SK-N-SH (cell line): ENCODE results near the gene NTRK2. TPM values are rescaled to one million over a fixed set of nuclear protein-coding genes. Genes with fewer than 3 reads are reported as not detected.

Experiments used
- CTCF ChIA-PET: fragments of 300-600, 350-600 bp; formaldehyde crosslinking; extraction: SDS; loops from one replicate; lab custom pipeline; 2021; lab: Yijun Ruan, JAX
- POLR2A ChIA-PET: fragments of 350-600 bp; sonication (Branson Sonifier 250); formaldehyde crosslinking; extraction: SDS; loops from one replicate; lab custom pipeline; 2020; ENCODE audit warnings: antibody characterized with exemption, inconsistent platforms; lab: Yijun Ruan, JAX
- DNase-seq: peaks from one replicate; pipeline ENCODE4 v3.0.0; 2012
- H2AFZ ChIP-seq: fragments of 200-600 bp; sonication (generic); 2 replicates; pipeline ENCODE4 v1.8.1; 2016; ENCODE audit warnings: antibody characterized with exemption, mild to moderate bottlenecking, low read depth
- H3F3A ChIP-seq: fragments of 200-600 bp; sonication (generic); replicated peaks from 2 replicates; pipeline ENCODE3; 2016; ENCODE audit warnings: antibody characterized with exemption, mild to moderate bottlenecking; ENCODE audit not compliant: insufficient read depth
- H3K27ac ChIP-seq, 2 experiments: fragments of 200-500 bp in 1 of 2; fragments of 200-600 bp in 1 of 2; sonication (Bioruptor generic) in 1 of 2; sonication (generic), shearing (Covaris generic) in 1 of 2; 2 replicates each; pipeline versions ENCODE4 v1.5.1 to v1.6.1; 2014 to 2016; ENCODE audit warnings: low read depth in 2 of 2, inconsistent platforms in 1 of 2, low read length in 1 of 2, mild to moderate bottlenecking in 1 of 2, mixed read lengths in 1 of 2
- H3K27me3 ChIP-seq: fragments of 200-600 bp; sonication (generic), shearing (Covaris generic); 2 replicates; pipeline ENCODE4 v1.6.1; 2016; ENCODE audit warnings: mixed run types; ENCODE audit not compliant: insufficient read depth
- H3K36me3 ChIP-seq, 2 experiments: fragments of 200-500 bp in 1 of 2; fragments of 200-600 bp in 1 of 2; sonication (Bioruptor generic) in 1 of 2; sonication (generic) in 1 of 2; replicated peaks in 1 of 2; 2 replicates each; pipeline versions ENCODE3 to v1.5.1; 2014 to 2016; ENCODE audit warnings: low read length in 1 of 2, mild to moderate bottlenecking in 1 of 2; ENCODE audit not compliant: insufficient read depth in 2 of 2, control insufficient read depth in 1 of 2
- H3K4me1 ChIP-seq, 2 experiments: fragments of 200-500 bp in 1 of 2; fragments of 200-600 bp in 1 of 2; sonication (Bioruptor generic) in 1 of 2; sonication (generic), shearing (Covaris generic) in 1 of 2; 2 replicates each; pipeline versions ENCODE4 v1.5.1 to v1.6.1; 2014 to 2016; ENCODE audit warnings: low read depth in 1 of 2, low read length in 1 of 2, mixed run types in 1 of 2; ENCODE audit not compliant: insufficient read depth in 2 of 2, control insufficient read depth in 1 of 2
- H3K4me2 ChIP-seq: fragments of 200-600 bp; sonication (generic), shearing (Covaris generic); 2 replicates; pipeline ENCODE4 v1.6.1; 2017; ENCODE audit warnings: mixed run types
- H3K4me3 ChIP-seq, 2 experiments: fragments of 200-500 bp in 1 of 2; fragments of 200-600 bp in 1 of 2; sonication (Bioruptor generic) in 1 of 2; sonication (generic), shearing (Covaris generic) in 1 of 2; 2 replicates each; pipeline versions ENCODE4 v1.5.1 to v1.8.1; 2014 to 2016; ENCODE audit warnings: low read depth in 2 of 2, inconsistent platforms in 1 of 2, low read length in 1 of 2, mild to moderate bottlenecking in 1 of 2, mixed read lengths in 1 of 2, moderate library complexity in 1 of 2
- H3K79me2 ChIP-seq: fragments of 200-600 bp; sonication (generic); 2 replicates; pipeline ENCODE4 v1.8.1; 2017; ENCODE audit warnings: mild to moderate bottlenecking; ENCODE audit not compliant: insufficient read depth
- H3K9ac ChIP-seq: fragments of 200-600 bp; sonication (generic); 2 replicates; pipeline ENCODE4 v1.6.1; 2017; ENCODE audit warnings: mixed run types
- H3K9me2 ChIP-seq: fragments of 200-600 bp; sonication (generic); 2 replicates; pipeline ENCODE4 v1.6.1; 2017; ENCODE audit warnings: mixed run types
- H3K9me3 ChIP-seq: fragments of 200-600 bp; sonication (generic); 2 replicates; pipeline ENCODE4 v1.6.1; 2017; ENCODE audit warnings: mixed run types, mild to moderate bottlenecking, moderate library complexity
- H4K20me1 ChIP-seq: fragments of 200-600 bp; sonication (generic); 2 replicates; pipeline ENCODE4 v1.6.1; 2017; ENCODE audit warnings: mild to moderate bottlenecking, mixed run types; ENCODE audit not compliant: insufficient read depth
- EZH2phosphoT487 ChIP-seq: fragments of 200-600 bp; sonication (generic); IDR thresholded peaks from 2 replicates; pipeline ENCODE4 v1.6.1; 2017; ENCODE audit warnings: low read depth, mixed run types, mild to moderate bottlenecking, antibody characterized with exemption, moderate library complexity, borderline replicate concordance
- FOXJ3 ChIP-seq: sonication (generic); formaldehyde crosslinking; IDR thresholded peaks from 2 replicates; pipeline ENCODE4 v1.5.1; 2020; ENCODE audit warnings: mild to moderate bottlenecking, missing genetic modification reagents
- JUND ChIP-seq: IDR thresholded peaks from 2 replicates; pipeline ENCODE4 v1.4.0; 2012
- MEF2A ChIP-seq: IDR thresholded peaks from 2 replicates; pipeline ENCODE4 v1.4.0; 2012; ENCODE audit warnings: low read depth, borderline replicate concordance
- MXI1 ChIP-seq: IDR thresholded peaks from 2 replicates; pipeline ENCODE4 v1.6.1; 2012; ENCODE audit warnings: mild to moderate bottlenecking, low read depth, low read length, improper control_type of control experiment
- NFIC ChIP-seq: IDR thresholded peaks from 2 replicates; pipeline ENCODE4 v1.4.0; 2012; ENCODE audit warnings: borderline replicate concordance
- NRF1 ChIP-seq: IDR thresholded peaks from 2 replicates; pipeline ENCODE4 v1.6.1; 2012; ENCODE audit warnings: low read depth, mild to moderate bottlenecking, low read length
- POLR2AphosphoS5 ChIP-seq: IDR thresholded peaks from 2 replicates; pipeline ENCODE4 v1.6.1; 2012; ENCODE audit warnings: low read depth, low read length
- RCOR1 ChIP-seq: fragments of 150-350 bp; IDR thresholded peaks from 2 replicates; pipeline ENCODE4 v1.6.1; 2017; ENCODE audit warnings: antibody characterized with exemption, low read length
- RFX5 ChIP-seq: IDR thresholded peaks from 2 replicates; pipeline ENCODE4 v1.6.1; 2012; ENCODE audit warnings: mild to moderate bottlenecking, improper control_type of control experiment, low read length
- SMC3 ChIP-seq: IDR thresholded peaks from 2 replicates; pipeline ENCODE4 v1.6.1; 2012; ENCODE audit warnings: low read depth, low read length, improper control_type of control experiment
- TAF1 ChIP-seq: IDR thresholded peaks from 2 replicates; pipeline ENCODE4 v1.6.1; 2012; ENCODE audit warnings: low read depth, mild to moderate bottlenecking, low read length, moderate library complexity, borderline replicate concordance
- TCF12 ChIP-seq: IDR thresholded peaks from 2 replicates; pipeline ENCODE4 v1.4.0; 2012
- TEAD4 ChIP-seq: IDR thresholded peaks from 2 replicates; pipeline ENCODE4 v1.4.0; 2012; ENCODE audit warnings: mild to moderate bottlenecking, borderline replicate concordance; ENCODE audit not compliant: insufficient read depth
- YY1 ChIP-seq: IDR thresholded peaks from 2 replicates; pipeline ENCODE4 v1.4.0; 2012; ENCODE audit warnings: low read depth, mild to moderate bottlenecking
- WGBS: methylation state at CpG from one replicate; pipeline ENCODE4 v1.1.6; 2017; ENCODE audit warnings: low lambda C conversion rate; 5-methylcytosine and 5-hydroxymethylcytosine counted together
- polyA plus RNA-seq, 3 experiments: library from polyadenylated mRNA; depleted of rRNA; stranded (reverse); fragments of >200 nt; gene quantifications; 2 replicates each; pipeline ENCODE4 v1.2.3, GENCODE V29; 2012
- TF ChIP-seq, protein P1 (sequence below): fragments of 150-350 bp; IDR thresholded peaks from 2 replicates; pipeline ENCODE4 v1.6.1; 2017; ENCODE audit warnings: antibody characterized with exemption, low read length, low read depth, borderline replicate concordance
- TF ChIP-seq, protein P2 (sequence below): IDR thresholded peaks from 2 replicates; pipeline ENCODE4 v1.4.0; 2012; ENCODE audit warnings: low read depth
- TF ChIP-seq, protein P3 (sequence below): IDR thresholded peaks from 2 replicates; pipeline ENCODE4 v1.4.0; 2012; ENCODE audit warnings: low read depth, borderline replicate concordance
- TF ChIP-seq, protein P4 (sequence below): IDR thresholded peaks from 2 replicates; pipeline ENCODE4 v1.6.1; 2012; ENCODE audit warnings: mild to moderate bottlenecking, low read depth, low read length, moderate library complexity

NTRK2 gene
- polyA plus RNA-seq, 1 of the 3 experiments (the other 2 are of a cell fraction), result 0.05 TPM

DNA sequence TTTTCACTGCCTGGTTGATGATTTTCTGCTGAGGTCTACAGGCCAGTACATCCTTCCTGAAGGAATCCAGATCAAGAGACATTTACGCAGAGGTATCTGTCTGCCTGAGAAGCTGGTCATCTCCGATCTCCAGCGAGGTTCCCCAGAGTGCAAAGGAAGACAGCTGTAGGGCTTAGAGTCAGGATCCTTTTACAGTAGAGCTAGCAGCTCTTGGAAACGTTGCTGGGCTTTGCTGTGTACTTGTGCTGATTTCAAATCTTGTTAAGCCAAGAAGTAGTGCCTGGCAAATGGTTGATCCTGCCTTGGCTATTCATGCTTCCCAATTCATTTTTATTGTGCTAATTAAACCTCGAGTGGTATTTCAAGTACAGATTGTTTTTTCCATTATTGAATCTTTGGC lies 48.9 kb downstream of the NTRK2 start:
- Histone ChIP-seq H3K4me2 (no peak overlapping the region), H3K9me3 (no peaks in the 10 kb centered on the region), H2AFZ (no peak overlapping the region), H3F3A (no peaks in the 10 kb centered on the region), H3K36me3 (no peaks in the 10 kb centered on the region), H4K20me1 (no peaks in the 10 kb centered on the region), H3K9me2 (no peaks in the 10 kb centered on the region), H3K27ac (no peak overlapping the region), H3K4me3 (no peak overlapping the region), H3K79me2 (no peaks in the 10 kb centered on the region), H3K9ac (no peak overlapping the region), H3K27me3 (no peaks in the 10 kb centered on the region), H3K4me1 (no peaks in the 10 kb centered on the region)
- CTCF ChIA-PET, result interaction anchor here (1.1 kb wide), 1 partner anchor 20 kb away, joined by 5 read pairs; no protein-coding TSS in a partner anchor
- TF ChIP-seq EZH2phosphoT487 (no peak), RFX5 (no peak), NRF1 (no peak), RCOR1 (no peak), NFIC (no peak), MXI1 (no peak), SMC3 (no peak), YY1 (no peak), JUND (no peak), TCF12 (no peak), FOXJ3 (CRISPR knock-in tag) (no peak), POLR2AphosphoS5 (no peak), MEF2A (no peak), TEAD4 (no peak), TAF1 (no peak)
- TF ChIP-seq, protein P1, sequence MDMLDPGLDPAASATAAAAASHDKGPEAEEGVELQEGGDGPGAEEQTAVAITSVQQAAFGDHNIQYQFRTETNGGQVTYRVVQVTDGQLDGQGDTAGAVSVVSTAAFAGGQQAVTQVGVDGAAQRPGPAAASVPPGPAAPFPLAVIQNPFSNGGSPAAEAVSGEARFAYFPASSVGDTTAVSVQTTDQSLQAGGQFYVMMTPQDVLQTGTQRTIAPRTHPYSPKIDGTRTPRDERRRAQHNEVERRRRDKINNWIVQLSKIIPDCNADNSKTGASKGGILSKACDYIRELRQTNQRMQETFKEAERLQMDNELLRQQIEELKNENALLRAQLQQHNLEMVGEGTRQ, result no peak
- TF ChIP-seq, protein P2, sequence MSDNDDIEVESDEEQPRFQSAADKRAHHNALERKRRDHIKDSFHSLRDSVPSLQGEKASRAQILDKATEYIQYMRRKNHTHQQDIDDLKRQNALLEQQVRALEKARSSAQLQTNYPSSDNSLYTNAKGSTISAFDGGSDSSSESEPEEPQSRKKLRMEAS, result no peak
- TF ChIP-seq, protein P3, sequence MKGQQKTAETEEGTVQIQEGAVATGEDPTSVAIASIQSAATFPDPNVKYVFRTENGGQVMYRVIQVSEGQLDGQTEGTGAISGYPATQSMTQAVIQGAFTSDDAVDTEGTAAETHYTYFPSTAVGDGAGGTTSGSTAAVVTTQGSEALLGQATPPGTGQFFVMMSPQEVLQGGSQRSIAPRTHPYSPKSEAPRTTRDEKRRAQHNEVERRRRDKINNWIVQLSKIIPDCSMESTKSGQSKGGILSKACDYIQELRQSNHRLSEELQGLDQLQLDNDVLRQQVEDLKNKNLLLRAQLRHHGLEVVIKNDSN, result no peak
- TF ChIP-seq, protein P4, sequence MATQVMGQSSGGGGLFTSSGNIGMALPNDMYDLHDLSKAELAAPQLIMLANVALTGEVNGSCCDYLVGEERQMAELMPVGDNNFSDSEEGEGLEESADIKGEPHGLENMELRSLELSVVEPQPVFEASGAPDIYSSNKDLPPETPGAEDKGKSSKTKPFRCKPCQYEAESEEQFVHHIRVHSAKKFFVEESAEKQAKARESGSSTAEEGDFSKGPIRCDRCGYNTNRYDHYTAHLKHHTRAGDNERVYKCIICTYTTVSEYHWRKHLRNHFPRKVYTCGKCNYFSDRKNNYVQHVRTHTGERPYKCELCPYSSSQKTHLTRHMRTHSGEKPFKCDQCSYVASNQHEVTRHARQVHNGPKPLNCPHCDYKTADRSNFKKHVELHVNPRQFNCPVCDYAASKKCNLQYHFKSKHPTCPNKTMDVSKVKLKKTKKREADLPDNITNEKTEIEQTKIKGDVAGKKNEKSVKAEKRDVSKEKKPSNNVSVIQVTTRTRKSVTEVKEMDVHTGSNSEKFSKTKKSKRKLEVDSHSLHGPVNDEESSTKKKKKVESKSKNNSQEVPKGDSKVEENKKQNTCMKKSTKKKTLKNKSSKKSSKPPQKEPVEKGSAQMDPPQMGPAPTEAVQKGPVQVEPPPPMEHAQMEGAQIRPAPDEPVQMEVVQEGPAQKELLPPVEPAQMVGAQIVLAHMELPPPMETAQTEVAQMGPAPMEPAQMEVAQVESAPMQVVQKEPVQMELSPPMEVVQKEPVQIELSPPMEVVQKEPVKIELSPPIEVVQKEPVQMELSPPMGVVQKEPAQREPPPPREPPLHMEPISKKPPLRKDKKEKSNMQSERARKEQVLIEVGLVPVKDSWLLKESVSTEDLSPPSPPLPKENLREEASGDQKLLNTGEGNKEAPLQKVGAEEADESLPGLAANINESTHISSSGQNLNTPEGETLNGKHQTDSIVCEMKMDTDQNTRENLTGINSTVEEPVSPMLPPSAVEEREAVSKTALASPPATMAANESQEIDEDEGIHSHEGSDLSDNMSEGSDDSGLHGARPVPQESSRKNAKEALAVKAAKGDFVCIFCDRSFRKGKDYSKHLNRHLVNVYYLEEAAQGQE, result no peak
- no peak for DNase-seq
- 25% methylated on average over 5 of the region's 5 CpGs for WGBS
- POLR2A ChIA-PET, result no interaction called here
